ENCODE results near the gene EFCAB11.

The EFCAB11 gene

DNA sequence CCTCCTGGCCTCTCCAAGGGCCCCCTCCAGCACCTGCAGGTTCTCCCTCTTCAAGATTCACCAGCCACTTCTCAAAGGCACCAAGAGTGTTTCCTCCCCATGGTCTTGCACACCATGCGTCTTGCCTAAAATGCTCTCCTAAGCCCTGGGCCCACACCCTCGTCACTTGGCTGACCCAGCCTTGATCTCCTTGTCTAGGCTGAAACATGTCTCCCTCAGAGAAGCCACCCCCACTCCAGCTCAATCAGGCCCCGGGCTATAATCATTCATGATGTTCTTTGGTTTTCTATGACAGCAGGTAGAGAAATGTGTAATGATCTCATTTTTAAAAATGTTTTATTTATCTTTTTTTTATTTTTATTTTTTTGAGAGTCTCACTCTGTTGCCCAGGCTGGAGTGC lies 88.1 kb downstream of the EFCAB11 start:
- no peak for DNase-seq (ENCODE audit: low read depth, low spot score)

- DNase-seq (ENCODE audit: low read depth, low spot score), result no peak
These were observed 89.4 kb downstream of the EFCAB11 start for GRCh38 chr14:89865153-89865552.

DNA sequence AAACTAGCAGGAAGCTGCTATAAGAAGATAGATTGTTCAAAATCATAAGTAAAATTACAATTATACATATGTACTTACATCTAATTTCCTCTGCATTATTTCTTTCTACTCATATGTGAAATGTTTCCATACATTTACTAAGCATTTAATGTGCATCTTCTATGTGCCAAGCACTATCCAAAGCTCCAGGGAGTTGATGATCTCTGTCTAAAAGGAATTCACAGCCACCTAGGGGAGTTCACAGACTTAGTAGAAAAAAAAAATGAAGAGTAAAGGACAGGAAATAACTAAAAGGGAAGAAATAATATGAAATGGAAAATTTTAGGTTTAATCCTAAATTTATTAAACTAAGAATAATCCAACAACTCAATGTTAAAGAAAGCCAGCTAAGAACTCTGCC lies 91.7 kb downstream of the EFCAB11 start:
- no peak for DNase-seq (ENCODE audit: low read depth, low spot score)

- no peak for DNase-seq (ENCODE audit: low read depth, low spot score)
These were observed 92.9 kb downstream of the EFCAB11 start for GRCh38 chr14:89861630-89862029.

GRCh38 chr14:89858089-89858488 lies 96.4 kb downstream of the EFCAB11 start:
- no peak for DNase-seq (ENCODE audit: low read depth, low spot score)

DNA sequence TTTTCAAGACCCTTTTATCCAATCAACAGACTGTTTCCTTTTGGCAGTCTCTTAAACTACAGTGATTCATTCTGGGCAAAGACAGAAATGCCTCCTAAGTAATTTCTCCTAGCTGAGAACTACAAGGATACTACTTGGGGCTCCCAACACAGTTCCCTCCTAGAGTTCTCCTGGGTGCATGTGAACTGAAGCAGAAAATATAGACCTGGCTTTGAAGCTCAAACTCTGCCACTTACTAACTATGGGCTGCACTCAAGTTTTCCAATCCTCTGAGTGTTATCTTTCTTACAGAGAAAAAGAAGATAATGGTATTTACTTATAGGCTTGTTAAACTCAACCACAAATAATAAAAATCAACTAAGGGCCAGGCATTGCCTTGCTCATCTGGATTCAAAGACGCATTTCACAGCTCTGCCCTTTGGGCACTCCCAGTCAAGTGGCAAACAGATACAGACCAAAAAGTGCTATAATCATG lies 97.6 kb downstream of the EFCAB11 start:
- DNase-seq (ENCODE audit: low read depth, low spot score), result no peak

- no peak for DNase-seq (ENCODE audit: low read depth, low spot score)
These were observed 98.4 kb downstream of the EFCAB11 start for GRCh38 chr14:89855961-89856656.

DNA sequence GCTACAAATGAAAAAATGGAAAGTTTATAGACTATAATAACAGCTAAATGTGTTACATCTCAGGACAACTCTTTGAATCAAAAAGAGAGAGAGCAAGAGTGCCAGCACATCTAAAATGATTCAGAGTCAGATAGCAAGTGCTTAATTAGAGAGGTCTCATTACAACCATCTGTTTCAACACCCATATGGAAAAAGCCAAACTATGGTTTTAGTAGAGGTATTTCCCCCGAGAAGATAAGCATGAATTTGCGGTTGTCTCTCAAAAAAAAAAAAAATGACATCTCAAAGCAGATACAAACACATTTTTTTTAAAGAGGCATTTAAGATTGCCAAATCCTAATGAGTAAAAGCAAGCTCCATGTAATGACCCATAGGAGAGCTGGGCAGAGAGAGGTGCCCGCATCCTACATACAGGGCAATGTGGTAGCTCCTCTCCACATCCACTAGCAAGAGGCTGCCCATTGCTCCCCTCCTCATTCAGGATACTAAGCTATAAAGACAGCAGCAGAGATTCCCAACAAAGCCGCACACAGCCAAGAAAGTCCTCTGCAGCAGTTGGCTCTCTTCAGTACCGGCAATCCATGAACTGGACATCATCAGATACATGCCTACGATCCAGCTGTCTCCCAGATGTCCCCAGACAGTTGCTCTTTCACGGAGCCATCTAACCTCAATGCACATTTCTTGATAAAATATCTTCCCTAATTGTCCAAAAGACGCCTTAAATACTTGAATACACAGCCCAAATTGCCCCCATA lies 100.4 kb downstream of the EFCAB11 start:
- no peak for DNase-seq (ENCODE audit: low read depth, low spot score)

- DNase-seq (ENCODE audit: low read depth, low spot score), result no peak
These were observed 103.4 kb downstream of the EFCAB11 start for GRCh38 chr14:89851106-89851505.

DNA sequence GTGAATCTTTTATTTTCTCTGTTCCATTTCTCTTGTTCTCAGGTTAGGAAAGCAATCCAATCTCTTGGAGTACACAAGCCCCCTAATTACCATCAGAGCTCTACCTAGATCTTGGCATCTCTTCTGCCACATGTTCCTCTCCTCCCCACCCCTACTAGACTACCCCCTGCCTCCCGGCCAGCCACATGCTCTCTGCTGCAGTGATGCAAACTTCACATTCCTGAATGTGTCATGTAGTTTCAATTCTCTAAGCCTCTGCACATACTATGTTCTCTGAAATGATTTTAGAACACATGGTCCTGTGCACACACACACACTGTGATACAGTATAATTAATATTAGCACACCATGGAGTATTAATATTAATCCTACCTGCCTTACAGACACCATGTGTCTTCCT lies 104.6 kb downstream of the EFCAB11 start:
- DNase-seq (ENCODE audit: low read depth, low spot score), result no peak

- DNase-seq (ENCODE audit: low read depth, low spot score), result no peak
These were observed 106.4 kb downstream of the EFCAB11 start for GRCh38 chr14:89848165-89848564.

GRCh38 chr14:89845346-89845745 lies 109.2 kb downstream of the EFCAB11 start:
- no peak for DNase-seq (ENCODE audit: low read depth, low spot score)

DNA sequence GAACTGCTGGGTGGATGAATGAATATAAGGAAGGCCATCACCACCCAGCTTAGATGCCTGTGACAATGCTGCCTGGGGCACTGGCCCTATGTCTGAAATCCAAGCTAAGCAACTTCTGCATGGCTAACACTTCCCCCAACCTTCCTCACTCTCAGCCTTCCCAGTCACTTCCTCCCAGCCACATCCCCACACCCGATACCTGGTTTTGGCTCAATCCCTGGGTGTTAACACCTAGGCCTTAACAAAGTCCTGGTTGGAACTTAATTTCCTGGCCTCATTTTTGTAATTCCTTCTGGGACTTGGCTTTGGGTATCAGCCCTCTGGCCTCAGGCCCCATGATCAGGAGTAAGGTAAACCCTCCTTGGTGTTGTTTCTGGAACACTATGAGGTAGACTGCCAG lies 110.0 kb downstream of the EFCAB11 start:
- DNase-seq (ENCODE audit: low read depth, low spot score), result no peak

- no peak for DNase-seq (ENCODE audit: low read depth, low spot score)
These were observed 111.7 kb downstream of the EFCAB11 start for GRCh38 chr14:89842837-89843236.

DNA sequence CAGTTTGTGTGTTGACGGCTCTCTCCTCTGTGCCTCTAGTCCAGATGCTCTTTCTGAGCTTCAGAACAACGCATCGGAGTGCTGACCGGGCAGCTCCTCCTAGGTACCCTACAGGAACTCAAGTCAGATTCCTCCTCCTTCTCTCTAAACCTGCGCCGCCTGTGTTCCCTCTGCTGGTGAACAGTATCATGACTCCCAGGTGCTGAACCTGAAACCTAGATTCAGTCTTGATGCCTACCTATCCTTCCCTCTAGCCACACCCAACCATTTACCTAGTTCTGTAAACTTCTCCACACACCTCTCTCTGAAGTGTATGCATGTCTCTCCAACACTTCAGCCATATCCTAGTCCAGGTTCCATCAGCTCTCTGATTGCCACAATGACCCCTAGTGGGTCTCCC lies 112.7 kb downstream of the EFCAB11 start:
- DNase-seq (ENCODE audit: low read depth, low spot score), result peak; percentile 20

DNA sequence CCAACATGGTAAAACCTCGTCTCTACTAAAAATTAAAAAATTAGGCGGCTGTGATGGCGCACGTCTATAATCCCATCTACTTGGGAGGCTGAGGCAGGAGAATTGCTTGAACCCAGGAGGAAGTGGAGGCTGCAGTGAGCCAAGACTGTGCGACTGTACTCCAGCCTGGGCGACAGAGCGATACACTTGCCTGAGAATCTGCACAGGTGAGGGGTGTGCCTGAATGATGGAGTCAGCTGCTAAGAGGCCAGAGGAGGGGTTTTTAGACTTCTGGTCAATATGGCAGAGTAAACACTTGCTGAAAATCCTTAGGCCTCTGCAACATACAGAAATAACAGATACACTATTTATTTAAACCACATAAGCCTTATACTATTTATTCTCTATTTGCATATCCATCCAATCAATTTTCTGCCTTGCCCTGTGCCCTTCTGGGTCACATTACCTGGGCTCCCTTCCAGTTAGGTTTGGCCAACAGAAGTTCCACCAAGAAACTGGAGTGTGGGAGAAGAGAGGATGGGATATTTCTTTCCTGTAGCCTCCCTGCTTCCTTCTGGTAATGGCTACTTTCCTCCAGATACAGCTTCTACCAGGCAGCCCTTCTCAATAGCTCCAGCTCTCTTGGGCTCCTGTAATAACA lies 117.6 kb downstream of the EFCAB11 start:
- DNase-seq (ENCODE audit: low read depth, low spot score), result no peak

GRCh38 chr14:89833661-89834060 lies 120.9 kb downstream of the EFCAB11 start:
- DNase-seq (ENCODE audit: low read depth, low spot score), result no peak

GRCh38 chr14:89833120-89833532 lies 121.4 kb downstream of the EFCAB11 start:
- no peak for DNase-seq (ENCODE audit: low read depth, low spot score)

DNA sequence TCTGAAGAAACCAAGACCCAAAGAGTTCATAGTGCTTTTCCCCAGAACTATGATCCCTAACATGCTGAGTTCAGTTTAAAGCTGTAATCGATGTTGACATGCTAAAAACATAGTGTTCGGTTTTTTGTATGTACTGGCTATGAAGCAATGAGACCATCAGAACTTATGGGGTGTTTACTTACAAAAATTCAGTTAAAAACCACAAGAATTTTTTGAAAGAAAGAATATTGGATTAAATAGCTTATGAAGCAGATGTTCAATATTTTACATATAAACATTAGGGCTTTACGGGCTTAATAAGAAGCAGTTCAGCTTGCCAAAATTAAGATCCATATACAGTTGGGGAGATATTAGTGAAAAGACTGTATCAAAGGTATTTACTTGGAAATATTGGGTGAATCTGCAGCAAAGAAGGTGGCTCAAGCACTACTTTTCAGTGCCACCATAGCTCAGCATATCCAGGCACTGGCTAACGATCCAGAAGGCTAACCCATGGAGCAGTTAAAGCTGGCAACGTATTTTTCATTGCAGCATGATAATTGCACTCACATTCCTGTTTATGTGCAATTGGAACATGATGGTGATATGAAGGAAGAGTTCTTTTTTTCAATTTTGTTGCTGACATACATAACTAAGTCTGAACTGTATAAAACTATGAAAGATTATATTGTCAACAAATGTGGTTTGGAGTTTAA lies 125.9 kb downstream of the EFCAB11 start:
- DNase-seq (ENCODE audit: low read depth, low spot score), result no peak

DNA sequence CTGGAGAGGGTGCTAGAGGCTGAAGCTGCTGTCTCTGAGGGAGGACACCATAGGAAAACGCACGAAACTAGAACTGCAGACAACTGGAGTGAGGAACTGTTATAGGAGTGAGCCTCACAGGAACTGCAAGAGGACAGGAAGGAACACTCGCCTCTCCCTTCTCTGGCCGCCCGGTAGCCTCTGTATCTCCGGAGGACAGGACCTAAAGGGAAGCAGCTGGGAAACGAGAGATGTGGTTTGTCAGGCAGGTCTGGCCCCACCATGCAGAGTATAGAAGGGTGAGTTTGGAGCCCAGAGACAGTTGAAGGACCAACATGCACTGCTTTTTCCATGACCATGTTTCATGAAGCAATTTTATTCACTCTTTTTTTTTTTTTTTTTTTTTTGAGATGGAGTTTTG lies 127.3 kb downstream of the EFCAB11 start:
- no peak for DNase-seq (ENCODE audit: low read depth, low spot score)

DNA sequence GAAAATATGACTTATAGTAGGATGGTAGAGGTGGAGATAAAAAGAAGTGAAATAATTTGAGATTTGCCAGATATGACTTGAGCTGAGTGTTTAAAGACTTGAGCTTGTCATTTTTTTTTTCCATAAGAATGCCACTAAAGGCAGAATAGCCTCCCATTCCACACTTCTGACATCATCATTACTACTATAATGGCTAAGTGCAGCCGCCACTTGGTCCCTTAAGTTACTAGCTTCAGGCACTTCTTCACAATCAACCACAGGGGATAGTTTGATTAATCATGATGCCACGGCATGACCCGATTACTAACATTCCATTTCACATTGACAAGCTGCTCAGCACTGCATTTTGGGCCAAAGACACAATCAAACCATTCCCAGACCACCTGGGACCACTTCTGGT lies 127.9 kb downstream of the EFCAB11 start:
- DNase-seq (ENCODE audit: low read depth, low spot score), result no peak

DNA sequence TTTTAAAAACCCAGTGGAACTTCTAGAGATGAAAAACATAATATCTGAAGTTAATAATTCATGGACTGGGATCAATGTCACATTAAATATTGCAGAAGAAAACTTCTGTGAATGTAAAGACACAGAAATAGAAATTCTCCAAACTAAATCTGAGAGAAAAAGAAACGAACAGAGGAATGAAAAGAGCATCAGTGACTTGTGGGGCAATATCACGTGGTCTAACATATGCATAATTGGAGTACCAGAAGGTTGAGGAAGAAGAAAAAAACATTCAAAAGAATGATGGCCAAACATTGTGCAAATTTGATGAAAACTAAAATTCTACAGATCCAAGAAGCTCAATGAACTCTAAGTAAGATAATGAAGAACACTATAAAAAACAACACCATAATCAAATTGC lies 130.8 kb downstream of the EFCAB11 start:
- DNase-seq (ENCODE audit: low read depth, low spot score), result no peak
